ENCODE data around the gene COMTD1. TPM values are rescaled to one million over a fixed set of nuclear protein-coding genes. Genes with fewer than 3 reads are reported as not detected.

Gene COMTD1
- total RNA-seq, 1 donor from 2014 or later, result 22.0 TPM

GRCh38 chr10:75263806-75264205, 28.0 kb upstream of the COMTD1 start:
- no peak for DNase-seq (ENCODE audit: low read depth)
- Histone ChIP-seq H3K36me3 (ENCODE audit: control insufficient read depth, insufficient read depth, low read length) (no peaks in the 10 kb centered on the region), H3K4me3 (ENCODE audit: low read depth, low read length) (no peak overlapping the region), H3K27me3 (ENCODE audit: control insufficient read depth, insufficient read depth, low read length) (peaks cover 2% of the 10 kb centered on the region)
- no peak for TF ChIP-seq CTCF (IDR thresholded peaks at IDR 0.05; ENCODE audit: insufficient read depth, low read length, poor library complexity, severe bottlenecking)

- H3K4me3 ChIP-seq (ENCODE audit: low read depth, low read length), result no peak overlapping the region
- H3K36me3 ChIP-seq (ENCODE audit: control insufficient read depth, insufficient read depth, low read length), result no peaks in the 10 kb centered on the region
- TF ChIP-seq CTCF (IDR thresholded peaks at IDR 0.05; ENCODE audit: insufficient read depth, low read length, poor library complexity, severe bottlenecking), result no peak
- peaks cover 2% of the 10 kb centered on the region for H3K27me3 ChIP-seq (ENCODE audit: control insufficient read depth, insufficient read depth, low read length)
- no peak for DNase-seq (ENCODE audit: low read depth)
Measured at GRCh38 chr10:75261813-75262705, 26.3 kb upstream of the COMTD1 start.

- Histone ChIP-seq H3K4me3 (ENCODE audit: low read depth, low read length) (no peak overlapping the region), H3K27me3 (ENCODE audit: control insufficient read depth, insufficient read depth, low read length) (peaks cover 2% of the 10 kb centered on the region), H3K36me3 (ENCODE audit: control insufficient read depth, insufficient read depth, low read length) (no peaks in the 10 kb centered on the region)
- no peak for DNase-seq (ENCODE audit: low read depth)
- TF ChIP-seq CTCF (IDR thresholded peaks at IDR 0.05; ENCODE audit: insufficient read depth, low read length, poor library complexity, severe bottlenecking), result no peak
Measured at GRCh38 chr10:75260990-75261389, 25.2 kb upstream of the COMTD1 start.

GRCh38 chr10:75254739-75255138, 19.0 kb upstream of the COMTD1 start:
- no peak for TF ChIP-seq CTCF (IDR thresholded peaks at IDR 0.05; ENCODE audit: insufficient read depth, low read length, poor library complexity, severe bottlenecking)
- H3K36me3 ChIP-seq (ENCODE audit: control insufficient read depth, insufficient read depth, low read length), result no peaks in the 10 kb centered on the region
- H3K27me3 ChIP-seq (ENCODE audit: control insufficient read depth, insufficient read depth, low read length), result no peaks in the 10 kb centered on the region
- DNase-seq (ENCODE audit: low read depth), result no peak
- H3K4me3 ChIP-seq (ENCODE audit: low read depth, low read length), result no peak overlapping the region

GRCh38 chr10:75253281-75254220, 17.8 kb upstream of the COMTD1 start:
- Histone ChIP-seq H3K36me3 (ENCODE audit: control insufficient read depth, insufficient read depth, low read length) (no peaks in the 10 kb centered on the region), H3K27me3 (ENCODE audit: control insufficient read depth, insufficient read depth, low read length) (no peaks in the 10 kb centered on the region)
- DNase-seq (ENCODE audit: low read depth), result no peak

More at GRCh38 chr10:75253281-75254220, 17.8 kb upstream of the COMTD1 start:
- TF ChIP-seq CTCF (IDR thresholded peaks at IDR 0.05; ENCODE audit: insufficient read depth, low read length, poor library complexity, severe bottlenecking), result no peak
- no peak overlapping the region for H3K4me3 ChIP-seq (ENCODE audit: low read depth, low read length)

Measured in kidney epithelial cell (primary cell).